ENCODE results near the gene PLXND1. TPM values are rescaled to one million over a fixed set of nuclear protein-coding genes. Genes with fewer than 3 reads are reported as not detected.
A peak's percentile ranks its signal among the peaks of the same experiment; 100 is the strongest.

Gene PLXND1
- total and polyA plus RNA-seq, 8 donors, result 15.5 to 66.2 (median 28.5) TPM

DNA sequence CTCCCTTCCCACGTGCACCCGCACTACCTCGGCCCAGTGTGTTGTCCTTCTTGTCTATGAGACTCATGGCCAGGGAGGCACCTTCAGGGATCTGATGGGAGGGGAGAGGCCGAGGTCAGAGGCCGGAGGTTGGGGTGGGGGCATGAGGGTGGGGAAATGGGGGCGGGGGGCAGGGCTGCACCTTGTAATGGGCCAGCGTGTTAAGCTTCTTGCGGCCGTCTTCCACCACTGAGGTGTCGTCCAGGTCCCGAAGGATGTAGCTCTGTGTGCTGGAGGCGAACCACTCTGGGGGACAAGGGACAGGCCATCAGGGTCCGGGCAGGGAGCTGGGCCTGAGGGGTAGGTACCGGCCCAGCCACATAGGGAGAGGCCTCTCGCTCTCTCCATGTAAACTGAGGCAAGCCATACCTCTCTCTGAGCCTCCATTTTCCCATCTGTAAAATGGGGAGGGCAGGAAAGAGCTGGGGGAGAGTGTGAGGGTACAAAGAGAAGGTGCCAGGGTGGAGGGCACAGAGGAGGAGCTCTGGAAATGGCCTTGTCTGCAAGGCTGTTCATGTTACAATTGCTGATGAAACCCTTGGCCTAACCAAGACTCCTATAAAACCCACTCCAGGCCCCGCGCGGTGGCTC is 44.7 kb downstream of the PLXND1 start:
- TF ChIP-seq, protein P1, sequence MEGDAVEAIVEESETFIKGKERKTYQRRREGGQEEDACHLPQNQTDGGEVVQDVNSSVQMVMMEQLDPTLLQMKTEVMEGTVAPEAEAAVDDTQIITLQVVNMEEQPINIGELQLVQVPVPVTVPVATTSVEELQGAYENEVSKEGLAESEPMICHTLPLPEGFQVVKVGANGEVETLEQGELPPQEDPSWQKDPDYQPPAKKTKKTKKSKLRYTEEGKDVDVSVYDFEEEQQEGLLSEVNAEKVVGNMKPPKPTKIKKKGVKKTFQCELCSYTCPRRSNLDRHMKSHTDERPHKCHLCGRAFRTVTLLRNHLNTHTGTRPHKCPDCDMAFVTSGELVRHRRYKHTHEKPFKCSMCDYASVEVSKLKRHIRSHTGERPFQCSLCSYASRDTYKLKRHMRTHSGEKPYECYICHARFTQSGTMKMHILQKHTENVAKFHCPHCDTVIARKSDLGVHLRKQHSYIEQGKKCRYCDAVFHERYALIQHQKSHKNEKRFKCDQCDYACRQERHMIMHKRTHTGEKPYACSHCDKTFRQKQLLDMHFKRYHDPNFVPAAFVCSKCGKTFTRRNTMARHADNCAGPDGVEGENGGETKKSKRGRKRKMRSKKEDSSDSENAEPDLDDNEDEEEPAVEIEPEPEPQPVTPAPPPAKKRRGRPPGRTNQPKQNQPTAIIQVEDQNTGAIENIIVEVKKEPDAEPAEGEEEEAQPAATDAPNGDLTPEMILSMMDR (IDR thresholded peaks at IDR 0.05), result no peak
- Histone ChIP-seq H3K27ac (no peak overlapping the region), H3K4me3 (no peak overlapping the region), H3K27me3 (no peaks in the 10 kb centered on the region), H3K9me3 (no peaks in the 10 kb centered on the region), H3K4me1 (no peaks in the 10 kb centered on the region), H3K36me3 (no peaks in the 10 kb centered on the region)
- intact Hi-C loops (cut with DNase I), result no loop called here
- peak in 2 of 6 donors; percentile 10 to 33 for DNase-seq
- no peak for FAIRE-seq
- 85 to 89% methylated on average over 18 of the region's 18 CpGs for WGBS, 2 donors
- no peak for ATAC-seq

DNA sequence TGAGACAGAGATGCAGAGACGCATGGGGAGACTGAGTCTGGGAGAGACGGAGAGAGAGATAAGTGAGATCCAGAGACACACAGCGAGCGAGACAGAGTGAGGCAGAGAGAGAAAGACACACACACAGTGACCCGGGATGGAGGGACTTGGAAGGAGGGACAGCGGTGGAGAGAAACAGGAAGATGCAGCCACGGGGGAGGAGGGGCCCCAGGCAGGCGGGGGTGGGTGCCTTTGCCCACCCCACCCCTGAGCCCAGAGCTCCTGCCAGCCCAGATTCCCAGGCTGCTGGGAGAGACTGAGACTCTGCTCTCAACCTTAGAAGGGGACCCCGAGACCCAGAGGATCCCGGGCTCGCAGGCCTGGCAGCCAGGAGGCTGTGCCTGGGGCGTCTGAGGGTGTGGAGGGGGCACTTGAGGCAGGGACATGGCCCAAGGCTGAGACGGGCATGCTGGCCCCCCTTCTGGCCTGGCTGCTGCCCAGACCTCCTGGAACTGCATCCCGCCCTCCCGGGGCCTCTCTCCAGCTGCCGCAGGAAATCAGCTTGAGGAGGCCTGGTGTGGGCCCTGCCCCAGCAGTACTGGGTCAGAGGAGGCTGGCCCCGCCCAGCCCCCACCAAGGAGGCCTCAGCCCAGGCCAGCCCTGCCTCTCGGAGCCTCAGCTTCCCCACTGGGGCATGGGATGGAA is 45.4 kb downstream of the PLXND1 start:
- H3K36me3 ChIP-seq, result no peaks in the 10 kb centered on the region
- peak in 2 of 6 donors; percentile 44 to 82 for DNase-seq
- no peaks in the 10 kb centered on the region for H3K9me3 ChIP-seq
- intact Hi-C loops (cut with DNase I), result no loop called here
- no peak for FAIRE-seq
- H3K27me3 ChIP-seq, result no peaks in the 10 kb centered on the region
- H3K4me3 ChIP-seq, result no peak overlapping the region
- 70 to 75% methylated on average over 18 of the region's 18 CpGs for WGBS, 2 donors
- ATAC-seq, result peak; percentile 24 to 69 (median 50)
- TF ChIP-seq, protein P1 (IDR thresholded peaks at IDR 0.05), result no peak
- H3K4me1 ChIP-seq, result no peaks in the 10 kb centered on the region
- H3K27ac ChIP-seq, result peak overlapping the region in 1 of 4 donors; percentile 17

DNA sequence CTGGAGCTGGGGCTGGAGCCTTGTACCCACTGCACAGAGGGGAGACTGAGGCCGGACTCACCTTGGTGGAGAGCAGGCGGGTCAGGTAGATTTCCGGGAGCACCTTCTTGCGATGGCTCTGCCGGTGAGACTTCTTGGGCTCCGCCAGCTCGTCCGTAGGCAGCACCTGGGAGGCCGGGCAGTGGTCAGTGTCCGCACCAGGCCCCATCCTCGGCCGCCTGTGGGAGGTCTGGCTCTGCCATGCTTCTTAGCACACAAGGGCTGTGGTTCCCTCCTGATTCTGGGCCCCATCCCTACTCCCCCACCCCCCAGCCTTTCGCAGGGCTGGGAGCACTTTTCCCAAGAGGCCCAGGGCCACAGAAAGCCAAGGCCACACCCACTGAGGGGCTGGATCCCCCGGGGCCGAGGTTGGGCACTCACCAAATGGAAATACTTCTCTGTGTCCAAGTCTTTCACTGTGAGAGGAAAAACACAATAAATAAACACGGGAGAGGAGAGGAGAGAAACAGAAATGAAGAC is 46.1 kb downstream of the PLXND1 start:
- H3K4me3 ChIP-seq, result no peak overlapping the region
- no peaks in the 10 kb centered on the region for H3K4me1 ChIP-seq
- ATAC-seq, result no peak
- intact Hi-C loops (cut with DNase I), result no loop called here
- WGBS, 2 donors, result 73 to 74% methylated on average over 16 of the region's 16 CpGs
- peak in 2 of 6 donors; percentile 20 to 67 for DNase-seq
- H3K9me3 ChIP-seq, result no peaks in the 10 kb centered on the region
- no peak for FAIRE-seq
- no peaks in the 10 kb centered on the region for H3K36me3 ChIP-seq
- TF ChIP-seq, protein P1 (IDR thresholded peaks at IDR 0.05), result no peak
- no peak overlapping the region for H3K27ac ChIP-seq
- no peaks in the 10 kb centered on the region for H3K27me3 ChIP-seq

DNA sequence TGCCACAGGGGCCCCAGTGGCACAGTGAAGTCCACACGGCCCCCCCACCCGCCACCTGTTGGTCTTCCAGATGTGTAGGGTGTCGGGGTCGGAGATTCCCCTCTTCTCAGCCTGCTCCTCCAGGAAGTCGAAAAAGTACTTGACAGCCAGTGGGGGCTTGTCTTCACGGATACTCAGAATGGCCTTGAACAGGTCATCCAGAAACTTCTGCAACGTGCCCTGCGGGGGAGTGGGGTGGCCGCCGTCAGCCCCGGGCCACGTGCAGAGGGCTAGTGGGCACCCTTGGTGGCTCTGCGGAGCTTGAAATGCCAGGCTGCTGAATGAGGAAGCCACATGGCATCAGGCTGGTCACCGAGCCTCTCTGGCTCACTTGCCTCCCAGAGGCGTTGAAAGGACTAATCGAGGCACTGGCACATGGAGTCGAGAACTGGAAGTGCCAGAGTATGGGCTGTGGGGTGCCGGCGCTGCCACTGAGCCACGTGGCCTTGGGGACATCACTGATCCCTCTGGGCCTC is 46.9 kb downstream of the PLXND1 start:
- Histone ChIP-seq H3K36me3 (no peaks in the 10 kb centered on the region), H3K27ac (no peak overlapping the region), H3K9me3 (no peaks in the 10 kb centered on the region), H3K4me3 (no peak overlapping the region), H3K4me1 (no peaks in the 10 kb centered on the region), H3K27me3 (no peaks in the 10 kb centered on the region)
- intact Hi-C loops (cut with DNase I), result no loop called here
- 84 to 89% methylated on average over 20 of the region's 20 CpGs for WGBS, 2 donors
- DNase-seq, result peak in 1 of 6 donors; percentile 54
- no peak for ATAC-seq
- no peak for FAIRE-seq
- TF ChIP-seq, protein P1 (IDR thresholded peaks at IDR 0.05), result no peak

Data from pancreas (tissue), 10 donors.